ENCODE data around the gene CCNQ. TPM values are rescaled to one million over a fixed set of nuclear protein-coding genes. Genes with fewer than 3 reads are reported as not detected.

CCNQ gene
- total and polyA plus RNA-seq, 2 donors (not counting 1 experiment from before 2014, with no cell fraction given): 19.9 to 28.2 TPM

DNA sequence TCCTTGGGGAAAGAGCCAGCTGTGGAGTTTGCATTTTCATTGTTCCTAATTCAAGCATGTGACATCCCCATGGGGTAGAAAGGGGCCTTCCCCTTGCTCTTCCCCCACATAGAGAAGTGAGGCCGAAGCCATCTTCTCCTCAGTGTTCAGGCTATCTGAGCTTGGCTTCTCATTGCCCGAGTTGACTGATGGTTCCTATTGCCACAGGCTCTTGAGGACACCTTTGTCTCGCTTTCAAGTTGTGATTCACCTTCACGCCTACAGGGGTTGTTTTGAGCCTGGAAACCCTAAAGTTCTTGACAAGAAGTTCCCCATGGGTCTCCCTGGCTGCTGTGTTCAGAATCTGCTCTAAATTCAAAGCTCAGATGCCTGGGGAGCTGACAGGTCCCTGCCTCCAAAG is 25.0 kb downstream of the CCNQ start:
- Histone ChIP-seq H3K27ac (ENCODE audit: insufficient read depth, low read length) (no peak overlapping the region), H4K20me1 (ENCODE audit: control insufficient read depth, extremely low read depth, insufficient read depth, low read length) (no peaks in the 10 kb centered on the region), H3K9me3 (ENCODE audit: control insufficient read depth, insufficient read depth, low read depth, low read length) (no peaks in the 10 kb centered on the region), H3K4me1 (ENCODE audit: control insufficient read depth, extremely low read depth, insufficient read depth, low read length) (no peaks in the 10 kb centered on the region), H3K4me2 (ENCODE audit: extremely low read depth, insufficient read depth, low read length) (no peak overlapping the region), H3K9ac (ENCODE audit: insufficient read depth, low read length) (no peak overlapping the region), H2AFZ (ENCODE audit: low read length) (no peak overlapping the region), H3K36me3 (ENCODE audit: control insufficient read depth, insufficient read depth, low read length) (no peaks in the 10 kb centered on the region), H3K27me3 (ENCODE audit: control insufficient read depth, insufficient read depth, low read length) (no peaks in the 10 kb centered on the region), H3K79me2 (ENCODE audit: control insufficient read depth, insufficient read depth, low read length) (no peaks in the 10 kb centered on the region), H3K4me3 (replicated peaks in 1 of 4; ENCODE audit: control extremely low read depth in 1 of 4, insufficient read depth in 1 of 4, low read depth in 3 of 4, low read length in 4 of 4) (no peak overlapping the region)
- TF ChIP-seq, protein P1, sequence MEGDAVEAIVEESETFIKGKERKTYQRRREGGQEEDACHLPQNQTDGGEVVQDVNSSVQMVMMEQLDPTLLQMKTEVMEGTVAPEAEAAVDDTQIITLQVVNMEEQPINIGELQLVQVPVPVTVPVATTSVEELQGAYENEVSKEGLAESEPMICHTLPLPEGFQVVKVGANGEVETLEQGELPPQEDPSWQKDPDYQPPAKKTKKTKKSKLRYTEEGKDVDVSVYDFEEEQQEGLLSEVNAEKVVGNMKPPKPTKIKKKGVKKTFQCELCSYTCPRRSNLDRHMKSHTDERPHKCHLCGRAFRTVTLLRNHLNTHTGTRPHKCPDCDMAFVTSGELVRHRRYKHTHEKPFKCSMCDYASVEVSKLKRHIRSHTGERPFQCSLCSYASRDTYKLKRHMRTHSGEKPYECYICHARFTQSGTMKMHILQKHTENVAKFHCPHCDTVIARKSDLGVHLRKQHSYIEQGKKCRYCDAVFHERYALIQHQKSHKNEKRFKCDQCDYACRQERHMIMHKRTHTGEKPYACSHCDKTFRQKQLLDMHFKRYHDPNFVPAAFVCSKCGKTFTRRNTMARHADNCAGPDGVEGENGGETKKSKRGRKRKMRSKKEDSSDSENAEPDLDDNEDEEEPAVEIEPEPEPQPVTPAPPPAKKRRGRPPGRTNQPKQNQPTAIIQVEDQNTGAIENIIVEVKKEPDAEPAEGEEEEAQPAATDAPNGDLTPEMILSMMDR (conservative IDR thresholded peaks at IDR 0.05 in 1 of 2, IDR thresholded peaks at IDR 0.05 in 1 of 2; ENCODE audit: low read depth in 1 of 2, low read length in 2 of 2): no peak
- no peak for TF ChIP-seq EZH2 (IDR thresholded peaks at IDR 0.05; ENCODE audit: low read length, missing control alignments)
- no peak for DNase-seq (ENCODE audit: low read depth in 2 of 2)

DNA sequence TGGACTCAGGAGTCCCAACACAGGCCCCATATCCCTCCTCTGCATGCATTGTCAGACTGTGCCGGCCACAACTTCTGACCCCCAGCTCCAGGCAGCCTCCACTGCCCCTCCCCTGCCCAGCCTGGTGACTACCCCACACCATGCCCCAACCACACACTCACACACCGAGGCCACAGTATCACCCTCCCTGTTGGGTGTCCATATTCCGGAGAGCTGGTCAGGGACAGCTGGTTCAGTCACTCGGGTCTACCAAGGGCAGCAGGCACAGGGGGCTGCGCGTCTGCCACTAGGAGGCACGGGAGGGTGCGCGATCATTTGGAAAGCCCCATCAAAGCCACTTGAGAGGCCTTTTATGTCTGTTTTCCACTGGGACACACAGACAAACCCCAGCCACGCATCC is 26.3 kb downstream of the CCNQ start:
- TF ChIP-seq, protein P1 (conservative IDR thresholded peaks at IDR 0.05 in 1 of 2, IDR thresholded peaks at IDR 0.05 in 1 of 2; ENCODE audit: low read depth in 1 of 2, low read length in 2 of 2): no peak
- no peak for TF ChIP-seq EZH2 (IDR thresholded peaks at IDR 0.05; ENCODE audit: low read length, missing control alignments)
- no peaks in the 10 kb centered on the region for H3K79me2 ChIP-seq (ENCODE audit: control insufficient read depth, insufficient read depth, low read length)
- H3K4me2 ChIP-seq (ENCODE audit: extremely low read depth, insufficient read depth, low read length): no peak overlapping the region
- no peak overlapping the region for H2AFZ ChIP-seq (ENCODE audit: low read length)
- H3K4me1 ChIP-seq (ENCODE audit: control insufficient read depth, extremely low read depth, insufficient read depth, low read length): no peaks in the 10 kb centered on the region
- H3K36me3 ChIP-seq (ENCODE audit: control insufficient read depth, insufficient read depth, low read length): no peaks in the 10 kb centered on the region
- DNase-seq (ENCODE audit: low read depth in 2 of 2): no peak
- no peak overlapping the region for H3K27ac ChIP-seq (ENCODE audit: insufficient read depth, low read length)
- no peaks in the 10 kb centered on the region for H4K20me1 ChIP-seq (ENCODE audit: control insufficient read depth, extremely low read depth, insufficient read depth, low read length)
- H3K4me3 ChIP-seq (replicated peaks in 1 of 4; ENCODE audit: control extremely low read depth in 1 of 4, insufficient read depth in 1 of 4, low read depth in 3 of 4, low read length in 4 of 4): no peak overlapping the region
- no peaks in the 10 kb centered on the region for H3K9me3 ChIP-seq (ENCODE audit: control insufficient read depth, insufficient read depth, low read depth, low read length)
- H3K9ac ChIP-seq (ENCODE audit: insufficient read depth, low read length): no peak overlapping the region
- no peaks in the 10 kb centered on the region for H3K27me3 ChIP-seq (ENCODE audit: control insufficient read depth, insufficient read depth, low read length)

DNA sequence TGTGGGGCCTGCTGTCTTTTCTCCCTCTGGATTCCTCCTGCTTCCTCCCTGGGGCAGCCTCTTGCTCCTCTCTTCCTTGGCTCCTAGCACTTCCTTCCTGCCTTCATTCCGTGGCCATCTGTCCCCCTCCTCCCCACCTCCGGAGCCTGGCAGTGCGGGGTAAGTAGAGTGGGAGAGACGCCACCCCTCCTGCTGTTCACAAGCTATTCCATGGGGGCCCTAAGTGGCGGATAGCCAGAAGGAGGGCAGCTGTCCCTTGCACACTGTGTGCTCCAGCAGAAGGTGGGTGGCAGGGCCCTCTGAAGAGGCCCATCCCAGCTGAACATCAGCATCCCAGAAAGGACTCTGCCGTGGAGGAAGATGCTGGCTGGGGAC is 27.4 kb downstream of the CCNQ start:
- H3K9ac ChIP-seq (ENCODE audit: insufficient read depth, low read length): no peak overlapping the region
- no peak overlapping the region for H3K4me3 ChIP-seq (replicated peaks in 1 of 4; ENCODE audit: control extremely low read depth in 1 of 4, insufficient read depth in 1 of 4, low read depth in 3 of 4, low read length in 4 of 4)
- no peak overlapping the region for H2AFZ ChIP-seq (ENCODE audit: low read length)
- H3K4me1 ChIP-seq (ENCODE audit: control insufficient read depth, extremely low read depth, insufficient read depth, low read length): no peaks in the 10 kb centered on the region
- no peak for DNase-seq (ENCODE audit: low read depth in 2 of 2)
- no peaks in the 10 kb centered on the region for H3K79me2 ChIP-seq (ENCODE audit: control insufficient read depth, insufficient read depth, low read length)
- no peaks in the 10 kb centered on the region for H3K36me3 ChIP-seq (ENCODE audit: control insufficient read depth, insufficient read depth, low read length)
- H3K27ac ChIP-seq (ENCODE audit: insufficient read depth, low read length): no peak overlapping the region
- H3K9me3 ChIP-seq (ENCODE audit: control insufficient read depth, insufficient read depth, low read depth, low read length): no peaks in the 10 kb centered on the region
- no peaks in the 10 kb centered on the region for H3K27me3 ChIP-seq (ENCODE audit: control insufficient read depth, insufficient read depth, low read length)
- no peak overlapping the region for H3K4me2 ChIP-seq (ENCODE audit: extremely low read depth, insufficient read depth, low read length)
- H4K20me1 ChIP-seq (ENCODE audit: control insufficient read depth, extremely low read depth, insufficient read depth, low read length): no peaks in the 10 kb centered on the region
- TF ChIP-seq EZH2 (IDR thresholded peaks at IDR 0.05; ENCODE audit: low read length, missing control alignments): no peak
- TF ChIP-seq, protein P1 (conservative IDR thresholded peaks at IDR 0.05 in 1 of 2, IDR thresholded peaks at IDR 0.05 in 1 of 2; ENCODE audit: low read depth in 1 of 2, low read length in 2 of 2): no peak
